ENCODE measurements around the gene RAB8A. TPM values are rescaled to one million over a fixed set of nuclear protein-coding genes. Genes with fewer than 3 reads are reported as not detected.

Gene RAB8A
- total and polyA plus RNA-seq, 2 experiments from 2014 or later = 53.1 to 59.5 TPM

DNA sequence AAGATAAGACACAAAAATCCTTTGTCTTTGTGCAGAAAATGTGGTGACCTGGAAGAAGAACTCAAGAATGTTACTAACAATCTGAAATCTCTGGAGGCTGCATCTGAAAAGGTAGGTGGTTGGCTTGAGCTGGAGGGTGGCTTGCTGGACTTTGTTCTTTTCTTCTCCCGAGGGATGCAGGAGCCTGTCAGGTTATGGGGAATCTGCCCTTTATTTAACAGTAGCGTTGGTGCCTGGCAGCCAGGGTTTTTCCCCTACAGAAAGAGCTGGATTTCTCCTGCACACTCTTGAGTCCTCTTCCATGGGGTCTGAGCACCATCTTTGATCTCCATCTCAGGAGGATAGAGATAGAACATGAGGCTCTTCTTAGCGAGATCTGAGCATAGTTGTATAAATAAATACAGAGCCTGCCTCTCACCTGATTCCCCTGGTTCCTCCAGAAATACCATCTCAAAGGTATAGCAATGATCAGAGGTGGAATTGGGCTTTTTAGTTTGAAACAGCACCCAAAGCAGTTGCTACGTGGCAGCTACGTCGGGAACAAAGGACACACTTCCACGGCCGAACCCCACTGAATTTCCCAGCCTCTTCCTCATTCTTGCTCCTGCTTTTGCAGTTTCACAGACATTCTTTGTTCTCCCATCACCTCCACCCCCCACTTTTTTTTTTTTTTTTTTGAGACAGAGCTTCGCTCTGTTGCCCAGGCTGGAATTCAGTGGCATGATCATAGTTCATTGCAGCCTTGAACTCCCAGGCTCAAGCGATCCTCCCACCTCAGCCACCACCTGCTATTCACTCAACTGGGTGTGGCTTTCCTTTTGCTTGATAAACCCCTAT lies 22.5 kb upstream of the RAB8A start:
- H3K27ac Mint-ChIP-seq = no peak overlapping the region; the same call in 1 of the 2 replicates
- peaks cover 13% of the 10 kb centered on the region for H3K27me3 Mint-ChIP-seq (ENCODE audit: insufficient read depth, low read depth, poor library complexity)

More for the DNA sequence above, 22.5 kb upstream of the RAB8A start:
- H3K4me3 Mint-ChIP-seq = no peak overlapping the region
- H3K27me3 ChIP-seq (ENCODE audit: insufficient read depth) = no peaks in the 10 kb centered on the region
- H3K36me3 ChIP-seq (ENCODE audit: insufficient read depth) = peaks cover 93% of the 10 kb centered on the region
- peaks cover 9% of the 10 kb centered on the region for H3K79me2 ChIP-seq (replicated peaks; ENCODE audit: insufficient read depth)
- H2AFZ ChIP-seq = no peak overlapping the region
- no peaks in the 10 kb centered on the region for H3K9me2 ChIP-seq (ENCODE audit: insufficient read depth)
- no peaks in the 10 kb centered on the region for H3K4me1 ChIP-seq (ENCODE audit: insufficient read depth)
- no peaks in the 10 kb centered on the region for H3K4me1 Mint-ChIP-seq
- no peak overlapping the region for H3K4me2 ChIP-seq
- 0 out of 2 replicates have a peak, but pooled peaks cover 6% of the 10 kb centered on the region for H3F3A ChIP-seq (replicated peaks; ENCODE audit: low read depth)
- H4K20me1 ChIP-seq (replicated peaks; ENCODE audit: insufficient read depth) = peaks cover 22% of the 10 kb centered on the region
- H3K36me3 Mint-ChIP-seq (ENCODE audit: low read depth) = peaks cover 96% of the 10 kb centered on the region
- H3K9me3 Mint-ChIP-seq = no peaks in the 10 kb centered on the region
- H3K4me3 ChIP-seq = no peak overlapping the region
- ATAC-seq (no peak), DNase-seq (ENCODE audit: low spot score) (no peak)
- H3K27ac ChIP-seq (ENCODE audit: low read depth) = 0 out of 2 replicates have a peak overlapping the region, but pooled peaks have one; percentile 59
- TF ChIP-seq, protein P1, sequence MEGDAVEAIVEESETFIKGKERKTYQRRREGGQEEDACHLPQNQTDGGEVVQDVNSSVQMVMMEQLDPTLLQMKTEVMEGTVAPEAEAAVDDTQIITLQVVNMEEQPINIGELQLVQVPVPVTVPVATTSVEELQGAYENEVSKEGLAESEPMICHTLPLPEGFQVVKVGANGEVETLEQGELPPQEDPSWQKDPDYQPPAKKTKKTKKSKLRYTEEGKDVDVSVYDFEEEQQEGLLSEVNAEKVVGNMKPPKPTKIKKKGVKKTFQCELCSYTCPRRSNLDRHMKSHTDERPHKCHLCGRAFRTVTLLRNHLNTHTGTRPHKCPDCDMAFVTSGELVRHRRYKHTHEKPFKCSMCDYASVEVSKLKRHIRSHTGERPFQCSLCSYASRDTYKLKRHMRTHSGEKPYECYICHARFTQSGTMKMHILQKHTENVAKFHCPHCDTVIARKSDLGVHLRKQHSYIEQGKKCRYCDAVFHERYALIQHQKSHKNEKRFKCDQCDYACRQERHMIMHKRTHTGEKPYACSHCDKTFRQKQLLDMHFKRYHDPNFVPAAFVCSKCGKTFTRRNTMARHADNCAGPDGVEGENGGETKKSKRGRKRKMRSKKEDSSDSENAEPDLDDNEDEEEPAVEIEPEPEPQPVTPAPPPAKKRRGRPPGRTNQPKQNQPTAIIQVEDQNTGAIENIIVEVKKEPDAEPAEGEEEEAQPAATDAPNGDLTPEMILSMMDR (conservative IDR thresholded peaks at IDR 0.05; ENCODE audit: low read depth in 2 of 2) = no peak
- TF ChIP-seq STAT1 (IDR thresholded peaks at IDR 0.05; ENCODE audit: unreplicated experiment) (no peak), ZNF331 (CRISPR knock-in tag; IDR thresholded peaks at IDR 0.05; ENCODE audit: low read depth) (no peak)
- TF ChIP-seq, protein P2, sequence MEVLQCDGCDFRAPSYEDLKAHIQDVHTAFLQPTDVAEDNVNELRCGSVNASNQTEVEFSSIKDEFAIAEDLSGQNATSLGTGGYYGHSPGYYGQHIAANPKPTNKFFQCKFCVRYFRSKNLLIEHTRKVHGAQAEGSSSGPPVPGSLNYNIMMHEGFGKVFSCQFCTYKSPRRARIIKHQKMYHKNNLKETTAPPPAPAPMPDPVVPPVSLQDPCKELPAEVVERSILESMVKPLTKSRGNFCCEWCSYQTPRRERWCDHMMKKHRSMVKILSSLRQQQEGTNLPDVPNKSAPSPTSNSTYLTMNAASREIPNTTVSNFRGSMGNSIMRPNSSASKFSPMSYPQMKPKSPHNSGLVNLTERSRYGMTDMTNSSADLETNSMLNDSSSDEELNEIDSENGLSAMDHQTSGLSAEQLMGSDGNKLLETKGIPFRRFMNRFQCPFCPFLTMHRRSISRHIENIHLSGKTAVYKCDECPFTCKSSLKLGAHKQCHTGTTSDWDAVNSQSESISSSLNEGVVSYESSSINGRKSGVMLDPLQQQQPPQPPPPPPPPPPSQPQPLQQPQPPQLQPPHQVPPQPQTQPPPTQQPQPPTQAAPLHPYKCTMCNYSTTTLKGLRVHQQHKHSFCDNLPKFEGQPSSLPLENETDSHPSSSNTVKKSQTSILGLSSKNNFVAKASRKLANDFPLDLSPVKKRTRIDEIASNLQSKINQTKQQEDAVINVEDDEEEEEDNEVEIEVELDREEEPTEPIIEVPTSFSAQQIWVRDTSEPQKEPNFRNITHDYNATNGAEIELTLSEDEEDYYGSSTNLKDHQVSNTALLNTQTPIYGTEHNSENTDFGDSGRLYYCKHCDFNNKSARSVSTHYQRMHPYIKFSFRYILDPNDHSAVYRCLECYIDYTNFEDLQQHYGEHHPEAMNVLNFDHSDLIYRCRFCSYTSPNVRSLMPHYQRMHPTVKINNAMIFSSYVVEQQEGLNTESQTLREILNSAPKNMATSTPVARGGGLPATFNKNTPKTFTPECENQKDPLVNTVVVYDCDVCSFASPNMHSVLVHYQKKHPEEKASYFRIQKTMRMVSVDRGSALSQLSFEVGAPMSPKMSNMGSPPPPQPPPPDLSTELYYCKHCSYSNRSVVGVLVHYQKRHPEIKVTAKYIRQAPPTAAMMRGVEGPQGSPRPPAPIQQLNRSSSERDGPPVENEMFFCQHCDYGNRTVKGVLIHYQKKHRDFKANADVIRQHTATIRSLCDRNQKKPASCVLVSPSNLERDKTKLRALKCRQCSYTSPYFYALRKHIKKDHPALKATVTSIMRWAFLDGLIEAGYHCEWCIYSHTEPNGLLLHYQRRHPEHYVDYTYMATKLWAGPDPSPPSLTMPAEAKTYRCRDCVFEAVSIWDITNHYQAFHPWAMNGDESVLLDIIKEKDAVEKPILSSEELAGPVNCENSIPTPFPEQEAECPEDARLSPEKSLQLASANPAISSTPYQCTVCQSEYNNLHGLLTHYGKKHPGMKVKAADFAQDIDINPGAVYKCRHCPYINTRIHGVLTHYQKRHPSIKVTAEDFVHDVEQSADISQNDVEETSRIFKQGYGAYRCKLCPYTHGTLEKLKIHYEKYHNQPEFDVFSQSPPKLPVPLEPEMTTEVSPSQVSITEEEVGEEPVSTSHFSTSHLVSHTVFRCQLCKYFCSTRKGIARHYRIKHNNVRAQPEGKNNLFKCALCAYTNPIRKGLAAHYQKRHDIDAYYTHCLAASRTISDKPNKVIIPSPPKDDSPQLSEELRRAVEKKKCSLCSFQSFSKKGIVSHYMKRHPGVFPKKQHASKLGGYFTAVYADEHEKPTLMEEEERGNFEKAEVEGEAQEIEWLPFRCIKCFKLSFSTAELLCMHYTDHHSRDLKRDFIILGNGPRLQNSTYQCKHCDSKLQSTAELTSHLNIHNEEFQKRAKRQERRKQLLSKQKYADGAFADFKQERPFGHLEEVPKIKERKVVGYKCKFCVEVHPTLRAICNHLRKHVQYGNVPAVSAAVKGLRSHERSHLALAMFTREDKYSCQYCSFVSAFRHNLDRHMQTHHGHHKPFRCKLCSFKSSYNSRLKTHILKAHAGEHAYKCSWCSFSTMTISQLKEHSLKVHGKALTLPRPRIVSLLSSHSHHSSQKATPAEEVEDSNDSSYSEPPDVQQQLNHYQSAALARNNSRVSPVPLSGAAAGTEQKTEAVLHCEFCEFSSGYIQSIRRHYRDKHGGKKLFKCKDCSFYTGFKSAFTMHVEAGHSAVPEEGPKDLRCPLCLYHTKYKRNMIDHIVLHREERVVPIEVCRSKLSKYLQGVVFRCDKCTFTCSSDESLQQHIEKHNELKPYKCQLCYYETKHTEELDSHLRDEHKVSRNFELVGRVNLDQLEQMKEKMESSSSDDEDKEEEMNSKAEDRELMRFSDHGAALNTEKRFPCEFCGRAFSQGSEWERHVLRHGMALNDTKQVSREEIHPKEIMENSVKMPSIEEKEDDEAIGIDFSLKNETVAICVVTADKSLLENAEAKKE (CRISPR knock-in tag; IDR thresholded peaks at IDR 0.05) = no peak

Data from GM23338 (cell line).